RPMI8226 (cell line): ENCODE results near the gene SNRPA.
A peak's percentile ranks its signal among the peaks of the same experiment; 100 is the strongest.
"Not testable (repeated sequence)": the region's sequence is repeated elsewhere in the genome, so short reads cannot be mapped to it uniquely, and the experiment has no call there.

ENCODE experiments used
- DNase-seq: peaks from one replicate; pipeline ENCODE4 v3.0.0-alpha.2; 2015

The SNRPA gene

DNA sequence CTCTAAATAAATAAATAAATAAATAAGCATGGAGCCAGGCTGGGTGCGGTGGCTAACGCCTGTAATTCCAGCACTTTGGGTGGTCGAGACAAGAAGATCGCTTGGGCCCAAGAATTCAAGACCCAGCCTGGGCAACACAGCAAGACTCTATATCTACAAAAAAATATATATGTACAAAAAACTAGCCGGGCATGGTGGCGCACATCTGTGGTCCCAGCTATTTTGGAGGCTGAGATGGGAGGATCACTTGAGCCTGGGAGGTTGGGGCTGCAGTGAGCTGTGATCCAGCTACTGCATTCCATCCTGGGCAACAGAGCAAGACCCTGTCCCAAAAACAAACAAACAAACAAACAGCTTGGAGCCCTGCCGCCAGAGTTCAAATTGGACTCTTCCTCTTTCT is 3.5 kb upstream of the SNRPA start:
- no peak for DNase-seq

DNA sequence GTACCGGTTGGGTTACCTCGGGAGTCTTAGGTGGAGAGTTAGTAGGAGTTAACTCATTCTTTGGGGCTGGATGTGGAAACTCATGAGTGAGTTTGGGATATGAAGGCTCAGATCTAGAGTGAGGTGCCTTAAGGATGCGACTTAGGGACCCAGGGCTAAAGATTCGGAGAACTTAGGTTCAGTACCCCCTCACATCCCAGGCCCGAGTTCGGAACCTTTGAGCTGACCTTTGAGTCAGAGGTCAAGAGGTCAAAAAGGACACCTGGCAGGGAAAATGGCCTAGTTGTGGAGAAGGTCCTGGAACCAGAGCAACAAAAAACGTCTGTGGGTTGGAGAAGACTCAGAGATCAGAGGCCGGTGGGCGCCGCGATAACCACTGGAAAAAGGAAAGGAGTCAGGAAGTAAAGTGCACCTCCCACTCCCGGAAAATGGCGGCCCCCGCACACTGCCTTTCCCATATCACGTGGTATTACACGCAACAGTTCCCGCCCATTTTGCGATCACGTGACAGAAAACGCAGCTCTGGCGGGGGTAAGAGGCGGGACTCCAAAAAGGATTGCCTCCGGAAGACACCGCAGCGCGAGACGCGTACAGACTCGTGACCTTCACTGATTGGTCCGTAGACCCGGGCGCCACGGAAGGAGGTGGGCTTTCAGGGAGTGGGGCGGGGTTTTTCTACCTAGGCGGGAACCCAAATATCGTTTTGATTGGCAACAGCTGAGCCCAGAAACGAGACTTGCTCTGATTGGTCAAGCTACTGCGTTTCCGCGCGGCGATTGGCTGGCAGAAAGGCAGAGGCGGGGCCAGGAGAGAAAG is 737 bp upstream of the SNRPA start, which contains the start of gene ACTMAP:
Gene ACTMAP (minus strand): TSS at position 420 of the 816 bp plus-strand sequence. CDS start 674 bp downstream, outside the sequence.
- peak; percentile 98 for DNase-seq

DNA sequence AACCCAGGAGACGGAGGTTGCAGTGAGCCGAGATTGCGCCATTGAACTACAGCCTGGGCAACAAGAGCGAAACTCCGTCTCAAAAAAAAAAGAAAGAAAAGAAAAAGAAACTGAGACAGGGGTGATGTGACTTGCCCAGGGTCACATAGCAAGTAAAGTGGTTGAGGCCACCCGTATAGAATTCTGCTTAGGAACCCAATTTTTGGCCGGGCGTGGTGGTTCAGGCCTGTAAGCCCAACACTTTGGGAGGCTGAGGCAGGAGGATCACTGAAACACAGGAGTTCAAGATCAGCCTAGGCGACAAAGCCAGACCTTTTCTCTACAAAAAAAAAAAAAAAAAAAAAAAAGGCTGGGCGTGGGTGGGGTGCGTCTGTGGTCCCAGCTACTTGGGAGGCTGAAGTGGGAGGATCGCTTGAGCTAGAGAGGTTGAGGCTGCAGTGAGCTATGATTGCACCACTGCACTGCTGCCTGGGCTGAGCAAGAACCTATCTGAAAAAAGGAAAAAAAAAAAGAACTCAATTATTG is 1.3 kb downstream of the SNRPA start:
- no peak for DNase-seq

DNA sequence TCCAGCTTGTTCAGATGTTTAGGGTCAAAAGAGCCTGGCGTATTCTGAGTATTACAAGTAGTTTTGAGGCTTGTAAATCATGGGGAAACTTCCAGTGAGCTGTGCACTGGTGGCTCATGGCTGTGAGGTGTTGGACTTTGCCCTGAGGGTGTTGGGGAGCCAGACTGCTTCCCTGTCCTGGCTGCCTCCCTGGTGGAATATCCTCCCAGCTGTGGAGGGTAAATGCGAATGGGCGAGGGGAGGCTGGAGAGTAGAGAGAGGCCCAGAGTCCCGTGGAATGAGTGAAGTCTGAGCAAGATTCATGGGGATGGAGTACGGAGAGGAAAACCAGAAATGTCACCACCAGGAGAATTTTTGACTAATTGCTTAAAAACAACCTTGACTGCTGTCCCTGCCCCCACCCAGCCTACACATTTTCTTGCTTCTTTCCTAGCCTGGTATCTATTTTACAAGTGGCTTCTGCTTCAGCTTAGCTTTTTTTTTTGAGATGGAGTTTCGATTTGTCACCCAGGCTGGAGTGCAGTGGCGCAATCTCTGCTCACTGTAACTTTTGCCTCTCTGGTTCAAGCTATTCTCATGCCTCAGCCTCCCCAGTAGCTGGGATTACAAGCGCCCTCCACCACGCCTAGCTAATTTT is 3.7 kb downstream of the SNRPA start:
- DNase-seq, result no peak

DNA sequence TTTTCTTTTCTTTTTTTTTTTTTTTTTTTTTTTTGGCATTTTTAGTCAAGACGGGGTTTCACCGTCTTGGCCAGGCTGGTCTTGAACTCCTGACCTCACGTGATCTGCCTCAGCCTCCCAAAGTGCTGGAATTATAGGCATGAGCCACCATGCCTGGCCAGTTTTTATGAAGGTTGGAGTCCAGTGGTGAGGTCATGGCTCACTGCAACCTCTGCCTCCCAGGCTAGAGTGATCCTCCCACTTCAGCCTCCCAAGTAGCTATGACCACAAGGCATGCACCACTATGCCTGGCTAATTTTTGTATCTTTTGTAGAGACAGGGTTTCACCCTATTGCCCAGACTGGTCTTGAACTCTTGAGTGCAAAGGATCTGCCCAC is 4.2 kb downstream of the SNRPA start:
- DNase-seq, result no peak

DNA sequence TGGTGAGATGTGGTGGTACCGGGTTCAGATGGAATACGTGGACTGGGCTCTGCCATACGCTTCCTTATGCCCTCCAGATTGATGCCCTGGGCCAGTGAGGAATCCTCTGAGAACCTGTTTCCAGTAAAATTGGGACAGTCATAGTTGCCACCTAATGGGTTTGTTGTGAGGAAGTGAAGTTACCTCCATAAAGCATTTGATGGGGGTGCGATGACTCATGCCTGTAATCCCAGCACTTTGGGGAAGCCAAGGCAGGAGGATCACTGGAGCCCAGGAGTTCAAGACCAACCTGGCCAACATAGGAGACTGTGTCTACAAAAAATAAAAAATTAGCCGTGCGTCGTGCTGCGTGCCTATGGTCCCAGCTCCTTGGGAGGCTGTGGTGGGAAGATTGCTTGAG is 4.8 kb downstream of the SNRPA start:
- no peak for DNase-seq

DNA sequence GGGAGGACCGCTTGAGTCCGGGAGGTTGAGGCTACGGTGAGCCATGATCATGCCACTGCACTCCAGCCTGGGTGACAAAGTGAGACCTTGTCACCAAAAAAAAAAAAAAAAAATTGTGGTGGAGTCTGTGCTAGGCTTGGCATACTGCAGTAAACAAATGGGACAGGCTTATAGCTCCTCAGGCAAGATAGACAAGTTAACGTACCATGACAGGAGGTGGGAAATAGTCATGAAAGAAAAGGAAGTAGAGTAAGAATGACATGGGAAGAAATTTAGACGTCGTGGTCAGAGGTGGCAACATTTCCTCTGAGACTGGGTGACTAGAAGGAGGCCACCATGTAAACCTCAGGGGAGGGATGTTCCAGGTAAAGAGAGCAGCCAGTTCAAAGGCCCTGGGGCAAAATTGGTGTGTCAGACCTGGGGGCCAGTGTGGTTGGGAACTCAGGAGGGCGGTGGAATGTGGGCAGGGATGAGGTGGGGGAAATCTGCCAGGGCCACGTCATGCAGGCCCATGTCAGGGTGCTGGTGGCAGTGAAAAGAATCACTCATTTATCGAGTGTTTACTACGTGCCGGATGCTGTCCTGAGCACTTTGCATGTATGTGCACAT is 5.6 kb downstream of the SNRPA start:
- no peak for DNase-seq

DNA sequence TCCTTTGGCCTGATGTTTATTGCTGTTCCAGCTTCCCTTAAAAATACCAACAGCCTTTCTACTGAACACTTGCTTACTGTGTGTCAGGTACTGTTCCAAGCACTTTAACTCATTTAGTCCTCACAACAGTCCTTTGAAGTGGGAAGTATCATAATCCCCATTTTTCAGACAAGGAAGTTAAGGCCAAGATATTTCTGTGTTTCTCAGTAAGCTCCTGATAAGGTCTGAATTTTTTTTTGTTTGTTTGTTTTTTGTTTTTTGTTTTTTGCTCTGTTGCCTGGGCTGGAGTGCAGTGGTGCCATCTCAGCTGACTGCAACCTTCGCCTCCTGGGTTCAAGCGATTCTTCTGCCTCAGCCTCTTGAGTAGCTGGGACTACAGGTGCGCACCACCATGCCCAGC is 7.5 kb downstream of the SNRPA start:
- DNase-seq, result no peak

DNA sequence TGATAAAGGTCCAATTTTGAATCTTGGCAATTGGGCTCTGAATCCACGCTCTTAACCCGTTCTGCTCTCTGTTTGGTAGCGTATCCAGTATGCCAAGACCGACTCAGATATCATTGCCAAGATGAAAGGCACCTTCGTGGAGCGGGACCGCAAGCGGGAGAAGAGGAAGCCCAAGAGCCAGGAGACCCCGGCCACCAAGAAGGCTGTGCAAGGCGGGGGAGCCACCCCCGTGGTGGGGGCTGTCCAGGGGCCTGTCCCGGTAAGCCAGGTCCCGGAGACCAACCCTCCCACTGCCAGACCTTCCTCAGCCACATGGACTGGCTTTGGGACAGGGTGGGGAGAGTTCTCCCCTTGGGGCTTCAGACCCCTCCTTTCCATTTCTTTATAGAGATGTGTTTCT is 8.3 kb downstream of the SNRPA start:
- DNase-seq, result no peak

DNA sequence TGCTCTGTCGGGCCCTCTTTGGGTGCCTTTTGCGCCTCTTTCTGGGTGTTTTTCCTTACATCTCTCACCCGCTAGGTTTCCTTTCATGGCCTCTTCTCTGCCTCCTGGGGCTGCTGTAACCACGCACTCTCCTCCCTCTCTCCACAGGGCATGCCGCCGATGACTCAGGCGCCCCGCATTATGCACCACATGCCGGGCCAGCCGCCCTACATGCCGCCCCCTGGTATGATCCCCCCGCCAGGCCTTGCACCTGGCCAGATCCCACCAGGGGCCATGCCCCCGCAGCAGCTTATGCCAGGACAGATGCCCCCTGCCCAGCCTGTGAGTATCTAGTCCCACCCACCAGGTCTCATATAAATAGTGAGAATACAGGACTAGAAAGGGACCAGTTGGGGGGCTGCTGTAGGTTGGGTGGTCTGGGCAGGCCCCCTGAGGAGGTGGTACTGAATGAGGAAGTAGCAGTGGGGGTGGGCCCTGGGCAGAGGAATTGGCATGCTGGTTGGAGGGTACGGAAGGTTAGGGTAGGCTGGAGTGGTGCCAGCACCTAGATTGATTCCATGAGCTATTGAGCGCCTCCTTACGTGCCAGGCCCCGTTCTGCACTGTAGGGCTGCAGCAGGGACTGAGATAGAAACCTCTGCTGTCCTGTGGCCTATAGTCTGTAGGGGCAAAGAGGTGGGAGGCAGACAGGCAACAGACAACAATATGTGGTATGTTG is 11.9 kb downstream of the SNRPA start:
- DNase-seq, result no peak

DNA sequence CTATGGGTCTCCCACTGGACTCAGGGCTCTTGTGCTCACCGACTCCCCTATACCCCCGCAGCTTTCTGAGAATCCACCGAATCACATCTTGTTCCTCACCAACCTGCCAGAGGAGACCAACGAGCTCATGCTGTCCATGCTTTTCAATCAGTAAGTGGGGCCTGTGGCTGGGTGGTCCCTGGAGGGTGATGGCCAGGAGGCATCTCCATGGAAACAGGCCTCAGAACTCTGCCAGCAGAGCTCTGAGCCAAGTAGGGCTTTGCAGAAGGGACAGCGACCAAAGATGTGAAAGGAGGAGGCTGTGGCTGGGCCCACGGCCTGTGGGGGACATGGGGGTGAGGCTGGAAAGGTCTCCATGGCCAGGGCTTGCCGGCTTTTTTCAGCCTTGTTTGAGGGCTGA is 12.5 kb downstream of the SNRPA start:
- DNase-seq, result no peak

DNA sequence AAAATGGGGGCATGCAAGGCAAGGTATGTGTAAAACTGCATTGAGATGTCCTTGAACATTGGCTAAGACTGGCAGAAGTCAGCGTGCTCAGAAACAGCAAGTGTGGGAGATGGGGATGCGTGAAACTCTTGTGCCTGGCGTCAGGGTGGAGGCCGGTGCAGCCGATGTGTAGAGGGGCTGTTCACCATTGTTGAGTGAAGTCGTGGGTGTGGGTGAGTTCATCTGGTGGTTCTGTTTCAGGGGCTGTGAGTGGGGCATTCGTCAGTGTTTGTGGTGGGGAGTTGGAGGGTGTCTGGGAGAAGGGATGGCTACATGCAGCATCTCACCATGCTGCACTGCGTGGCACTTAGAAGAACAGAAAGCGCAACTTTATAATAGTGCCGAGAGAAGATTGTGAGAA is 13.0 kb downstream of the SNRPA start:
- DNase-seq, result no peak

DNA sequence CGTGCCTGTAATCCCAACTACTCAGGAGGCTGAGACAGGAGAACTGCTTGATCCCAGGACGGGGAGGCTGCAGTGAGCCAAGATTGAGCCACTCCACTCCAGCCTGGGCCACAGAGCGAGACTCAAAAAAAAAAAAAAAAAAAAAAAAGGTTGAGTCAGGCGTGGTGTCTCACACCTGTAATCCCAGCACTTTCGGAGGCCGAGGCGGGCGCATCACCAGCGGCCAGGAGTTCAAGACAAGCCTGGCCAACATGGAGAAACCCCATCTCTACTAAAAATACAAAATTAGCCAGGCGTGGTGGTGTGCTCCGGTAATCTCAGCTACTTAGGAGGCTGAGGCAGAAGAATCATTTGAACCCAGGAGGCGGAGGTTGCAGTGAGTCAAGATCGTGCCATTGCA is 15.4 kb downstream of the SNRPA start:
- not testable (repeated sequence) for DNase-seq

DNA sequence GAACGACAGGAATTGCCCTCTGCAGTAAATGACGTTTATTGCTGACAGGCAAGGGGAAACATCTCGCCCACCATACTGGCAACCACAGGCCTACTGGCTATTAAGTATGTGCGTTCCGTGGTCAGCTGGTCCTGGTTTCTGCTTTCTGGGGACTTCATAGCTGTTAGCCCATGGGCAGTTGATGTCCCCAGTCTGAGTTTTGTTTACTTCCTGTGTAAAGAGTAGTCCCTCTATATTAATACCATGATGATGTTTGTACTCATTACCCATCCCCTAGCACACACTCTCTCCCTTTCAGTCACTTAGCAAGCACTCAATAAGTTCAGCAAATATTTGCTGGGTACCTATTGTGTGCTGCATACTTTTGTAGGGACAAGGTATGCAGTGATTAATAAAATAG is 17.9 kb downstream of the SNRPA start:
- no peak for DNase-seq

DNA sequence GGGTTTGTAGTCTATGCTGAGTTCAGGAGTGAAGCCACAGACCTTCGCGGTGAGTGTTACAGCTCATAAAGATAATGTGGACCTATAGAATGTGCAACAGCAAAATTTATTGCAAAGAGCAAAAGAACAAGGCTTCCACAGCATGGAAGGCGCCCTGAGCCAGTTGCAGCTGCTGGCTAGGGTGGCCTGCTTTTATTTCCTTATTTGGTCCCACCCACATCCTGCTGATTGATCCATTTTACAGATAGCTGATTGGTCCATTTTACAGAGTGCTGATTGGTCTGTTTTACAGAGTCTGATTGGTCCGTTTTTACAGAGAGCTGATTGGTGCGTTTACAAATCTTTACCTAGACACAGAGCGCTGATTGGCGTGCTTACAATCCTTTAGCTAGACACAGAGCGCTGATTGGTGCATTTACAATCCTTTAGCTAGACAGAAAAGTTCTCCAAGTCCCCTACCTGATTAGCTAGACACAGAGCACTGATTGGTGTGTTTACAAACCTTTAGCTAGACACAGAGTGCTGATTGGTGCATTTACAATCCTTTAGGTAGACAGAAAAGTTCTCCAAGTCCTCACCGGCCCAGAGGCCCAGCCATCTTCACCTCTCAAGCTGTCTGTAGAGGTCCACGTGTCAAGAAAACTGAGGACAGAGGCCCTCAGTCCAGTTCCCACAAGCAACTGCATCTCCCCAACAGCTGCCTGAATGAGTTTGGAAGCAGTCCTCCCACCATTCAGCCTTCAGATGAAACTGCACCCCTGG is 20.3 kb downstream of the SNRPA start:
- not testable (repeated sequence) for DNase-seq

DNA sequence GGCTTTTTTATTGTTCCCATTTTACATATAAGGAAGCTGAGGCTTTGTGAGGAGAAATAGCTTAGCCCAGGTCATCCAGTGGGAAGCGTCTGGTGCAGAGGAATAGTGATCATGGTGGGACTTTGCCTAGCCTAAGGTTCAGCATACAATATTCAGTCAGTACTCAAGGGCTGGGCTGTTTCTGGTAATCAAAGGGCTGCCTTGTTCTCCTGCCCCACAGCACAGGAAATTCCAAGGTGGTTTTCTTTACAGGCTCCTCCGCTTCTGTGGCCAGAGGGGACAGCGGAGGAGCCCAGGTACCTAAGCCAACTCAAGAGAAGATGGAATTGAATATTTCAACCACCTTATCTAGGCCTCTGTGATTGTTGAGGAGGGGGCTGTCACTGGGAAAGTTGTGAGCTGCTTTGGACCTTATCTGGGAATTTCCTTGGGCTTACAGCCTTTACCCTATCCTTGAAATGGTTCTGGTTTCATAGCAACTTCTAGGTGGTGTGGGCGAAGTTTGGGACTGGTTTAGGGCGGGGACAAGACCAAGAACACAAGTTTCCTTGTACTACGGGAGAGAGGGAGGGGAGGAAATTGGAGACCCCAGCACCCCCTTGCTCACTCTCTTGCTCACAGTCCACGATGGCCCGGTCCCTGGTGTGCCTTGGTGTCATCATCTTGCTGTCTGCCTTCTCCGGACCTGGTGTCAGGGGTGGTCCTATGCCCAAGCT is 24.1 kb downstream of the SNRPA start, which contains the start of gene MIA:
Gene MIA (plus strand): TSS at position 606 of the 716 bp plus-strand sequence. CDS start 22 bp downstream, at position 628.
- DNase-seq, result no peak

DNA sequence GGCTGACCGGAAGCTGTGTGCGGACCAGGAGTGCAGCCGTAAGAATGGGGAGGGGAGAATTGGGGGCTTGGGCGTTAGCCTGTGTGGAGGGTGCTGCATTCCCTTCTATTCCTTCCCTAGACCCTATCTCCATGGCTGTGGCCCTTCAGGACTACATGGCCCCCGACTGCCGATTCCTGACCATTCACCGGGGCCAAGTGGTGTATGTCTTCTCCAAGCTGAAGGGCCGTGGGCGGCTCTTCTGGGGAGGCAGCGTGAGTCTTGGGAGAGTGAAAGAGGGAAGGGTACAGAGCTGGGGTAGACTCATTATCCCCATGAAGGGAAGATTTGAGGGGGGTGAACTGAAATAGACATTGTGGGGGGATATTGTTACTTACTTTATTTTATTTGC is 24.6 kb downstream of the SNRPA start:
- no peak for DNase-seq

DNA sequence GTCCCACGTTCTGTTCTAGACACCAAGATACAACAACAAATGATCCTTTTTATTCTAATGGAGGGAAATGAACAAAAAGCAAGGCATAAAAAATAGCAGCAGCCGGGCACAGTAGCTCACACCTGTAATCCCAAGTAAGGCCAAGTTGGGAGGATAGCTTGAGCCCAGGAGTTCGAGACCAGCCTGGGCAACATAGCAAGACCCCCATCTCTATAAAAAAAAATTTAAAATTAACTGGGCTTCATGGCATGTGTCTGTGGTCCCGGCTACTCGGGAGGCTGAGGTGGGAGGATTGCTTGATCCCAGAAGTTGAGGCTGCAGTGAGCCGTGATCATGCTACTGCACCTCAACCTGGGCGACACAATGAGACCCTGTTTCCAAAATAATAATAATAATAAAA is 25.4 kb downstream of the SNRPA start:
- no peak for DNase-seq

DNA sequence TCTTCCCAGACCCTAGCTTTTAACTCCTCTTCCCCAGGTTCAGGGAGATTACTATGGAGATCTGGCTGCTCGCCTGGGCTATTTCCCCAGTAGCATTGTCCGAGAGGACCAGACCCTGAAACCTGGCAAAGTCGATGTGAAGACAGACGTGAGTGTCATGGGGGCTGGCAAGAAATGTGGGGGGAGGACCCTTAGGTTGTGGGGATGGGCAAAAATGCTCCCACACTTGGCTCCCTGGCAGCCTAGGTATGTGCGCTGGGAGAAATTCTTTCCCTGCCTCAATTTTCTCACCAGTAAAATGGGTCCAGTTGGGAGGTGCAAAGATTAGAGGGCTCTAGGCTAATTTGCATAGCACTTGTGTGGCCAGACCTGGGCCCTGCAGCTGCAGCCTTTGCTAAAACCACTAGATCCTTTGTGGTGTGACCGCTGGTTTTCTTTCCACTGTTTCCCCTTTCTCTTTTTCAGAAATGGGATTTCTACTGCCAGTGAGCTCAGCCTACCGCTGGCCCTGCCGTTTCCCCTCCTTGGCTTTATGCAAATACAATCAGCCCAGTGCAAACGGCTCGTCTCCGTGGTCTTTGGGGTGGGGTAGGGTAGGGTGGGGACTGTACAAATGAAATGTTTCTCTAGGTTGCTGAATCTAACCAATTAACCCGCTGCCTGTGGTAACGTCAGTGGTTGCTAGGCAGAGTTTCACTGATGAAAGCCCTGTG is 26.1 kb downstream of the SNRPA start:
- DNase-seq, result peak; percentile 86

DNA sequence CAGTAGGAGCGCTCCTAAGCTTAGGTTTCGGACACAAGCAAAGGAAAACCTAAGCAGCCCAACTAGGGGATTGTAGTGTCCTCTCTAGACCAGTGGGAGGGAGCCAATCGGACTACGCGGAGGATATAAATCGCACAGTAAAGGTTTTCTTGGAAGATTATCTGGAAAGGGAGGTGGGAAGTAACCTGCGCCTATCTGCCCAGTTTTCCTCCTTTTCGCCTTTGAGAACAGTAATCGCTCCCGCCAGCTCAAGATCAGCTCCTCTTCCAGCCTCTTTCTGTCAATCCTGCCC is 26.6 kb downstream of the SNRPA start:
- no peak for DNase-seq
